GM19397 (cell line): ENCODE results near the gene IQGAP1.

ENCODE experiments used
- ATAC-seq: cut with Tn5 transposase; IDR thresholded peaks from one replicate; pipeline ENCODE4 v1.9.1; 2021; ENCODE audit warnings: mild to moderate bottlenecking, moderate library complexity; ENCODE audit not compliant: unreplicated experiment

Gene IQGAP1

GRCh38 chr15:90437516-90437915 lies 49.5 kb downstream of the IQGAP1 start:
- ATAC-seq = no peak

GRCh38 chr15:90439946-90440345 lies 51.9 kb downstream of the IQGAP1 start:
- ATAC-seq = no peak

- ATAC-seq = no peak
Measured at GRCh38 chr15:90441027-90441426, 53.0 kb downstream of the IQGAP1 start.

GRCh38 chr15:90442423-90442822 lies 54.4 kb downstream of the IQGAP1 start:
- no peak for ATAC-seq

GRCh38 chr15:90449206-90449735 lies 61.2 kb downstream of the IQGAP1 start:
- no peak for ATAC-seq

GRCh38 chr15:90451053-90451850 lies 63.2 kb downstream of the IQGAP1 start:
- ATAC-seq = no peak

GRCh38 chr15:90456236-90456635 lies 68.2 kb downstream of the IQGAP1 start:
- no peak for ATAC-seq

GRCh38 chr15:90458061-90458460 lies 70.0 kb downstream of the IQGAP1 start:
- ATAC-seq = no peak

GRCh38 chr15:90459368-90459767 lies 71.3 kb downstream of the IQGAP1 start:
- ATAC-seq = no peak

- no peak for ATAC-seq
Measured at GRCh38 chr15:90460142-90460824, 72.2 kb downstream of the IQGAP1 start.

GRCh38 chr15:90463381-90463780 lies 75.3 kb downstream of the IQGAP1 start:
- no peak for ATAC-seq

- ATAC-seq = no peak
Measured at GRCh38 chr15:90465140-90465929, 77.3 kb downstream of the IQGAP1 start.

- ATAC-seq = no peak
Measured at GRCh38 chr15:90465930-90466567, 78.0 kb downstream of the IQGAP1 start.

- no peak for ATAC-seq
Measured at GRCh38 chr15:90469723-90470122, 81.7 kb downstream of the IQGAP1 start.

GRCh38 chr15:90470453-90470852 lies 82.4 kb downstream of the IQGAP1 start:
- no peak for ATAC-seq

- no peak for ATAC-seq
Measured at GRCh38 chr15:90471126-90471525, 83.1 kb downstream of the IQGAP1 start.

- ATAC-seq = no peak
Measured at GRCh38 chr15:90471769-90472168, 83.7 kb downstream of the IQGAP1 start.

- ATAC-seq = no peak
Measured at GRCh38 chr15:90478846-90479481, 90.9 kb downstream of the IQGAP1 start.

GRCh38 chr15:90479656-90480055 lies 91.6 kb downstream of the IQGAP1 start:
- no peak for ATAC-seq

- ATAC-seq = no peak
Measured at GRCh38 chr15:90481023-90481422, 93.0 kb downstream of the IQGAP1 start.
